Measurements from ENCODE around the gene POC1A.

POC1A gene

DNA sequence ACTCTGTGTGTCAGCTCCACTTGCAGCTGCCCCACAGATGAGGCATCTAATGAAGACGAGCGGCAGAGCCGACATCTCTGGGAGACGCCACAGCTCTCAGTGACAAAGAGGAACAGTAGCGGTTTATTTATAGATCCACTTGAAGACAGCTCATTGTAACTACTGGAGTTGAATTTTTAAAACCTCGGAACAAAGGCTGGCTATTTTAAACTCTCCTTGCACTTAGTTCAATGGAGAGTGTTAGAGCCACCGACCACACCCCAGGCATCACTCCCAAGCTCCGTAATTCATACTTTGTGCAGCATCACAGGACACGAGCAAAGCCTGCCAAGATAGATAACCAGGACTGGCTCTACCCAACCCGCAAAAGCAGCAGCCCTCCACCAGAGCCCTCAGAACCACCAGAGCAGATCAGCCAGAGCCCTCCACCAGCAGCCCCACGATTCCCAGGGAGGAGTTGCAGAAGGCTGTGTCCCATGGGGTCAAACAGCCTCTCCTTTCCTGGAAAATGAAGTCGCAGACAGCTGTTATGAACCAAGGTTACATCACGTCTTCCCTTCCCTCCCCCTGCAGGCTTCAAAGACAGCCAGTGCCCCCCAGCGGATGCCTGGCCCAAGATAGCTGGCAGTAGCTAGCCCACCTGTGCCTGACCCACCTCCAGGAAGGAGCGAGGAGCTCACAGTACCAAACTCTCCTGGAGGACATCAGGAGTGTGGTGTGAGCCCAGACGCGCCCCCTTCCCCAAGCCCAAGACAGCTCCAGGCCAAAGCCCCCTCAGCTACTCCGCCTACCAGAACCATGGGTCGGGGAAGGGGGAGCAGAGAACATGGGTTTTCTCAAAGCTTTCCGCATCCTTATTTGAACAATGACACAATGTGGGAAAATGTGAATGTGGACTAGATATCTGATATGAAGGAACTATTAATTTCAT is 45.7 kb downstream of the POC1A start:
- peak in 43 of 58 donors; percentile 26 to 84 (median 53) for DNase-seq

DNA sequence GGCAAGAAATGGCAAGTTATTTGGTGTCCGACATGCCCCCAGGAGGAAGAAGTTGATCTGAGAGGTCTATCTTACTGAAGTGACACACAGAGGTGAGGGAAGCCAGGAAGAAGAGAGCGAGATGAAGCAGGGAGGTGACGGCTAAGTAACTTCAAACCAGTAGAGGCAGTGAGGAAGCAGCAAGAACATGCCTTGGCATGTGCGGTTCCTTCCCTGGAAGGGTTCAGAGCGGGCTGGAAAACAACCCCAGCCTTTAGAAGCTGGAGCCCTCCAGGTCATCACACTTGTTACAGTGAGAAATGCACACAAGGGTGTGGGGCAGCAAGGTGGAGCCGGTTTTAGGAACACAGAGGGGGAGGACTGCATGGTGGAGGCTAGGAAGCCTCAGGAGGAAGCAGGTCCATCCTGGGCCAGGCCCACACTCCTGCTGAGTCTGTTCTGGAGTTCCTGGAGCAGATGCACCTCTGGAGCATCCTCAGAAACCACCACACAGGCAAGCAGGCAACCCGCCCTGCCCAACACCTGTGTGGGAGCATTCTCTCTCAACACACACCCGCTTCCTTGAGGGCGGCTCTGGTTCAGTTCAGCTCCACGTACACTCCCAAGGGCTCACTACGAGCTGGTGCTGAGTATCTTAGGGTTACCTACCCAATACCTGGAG is 47.1 kb downstream of the POC1A start:
- DNase-seq = peak in 2 of 58 donors; percentile 18 to 21

DNA sequence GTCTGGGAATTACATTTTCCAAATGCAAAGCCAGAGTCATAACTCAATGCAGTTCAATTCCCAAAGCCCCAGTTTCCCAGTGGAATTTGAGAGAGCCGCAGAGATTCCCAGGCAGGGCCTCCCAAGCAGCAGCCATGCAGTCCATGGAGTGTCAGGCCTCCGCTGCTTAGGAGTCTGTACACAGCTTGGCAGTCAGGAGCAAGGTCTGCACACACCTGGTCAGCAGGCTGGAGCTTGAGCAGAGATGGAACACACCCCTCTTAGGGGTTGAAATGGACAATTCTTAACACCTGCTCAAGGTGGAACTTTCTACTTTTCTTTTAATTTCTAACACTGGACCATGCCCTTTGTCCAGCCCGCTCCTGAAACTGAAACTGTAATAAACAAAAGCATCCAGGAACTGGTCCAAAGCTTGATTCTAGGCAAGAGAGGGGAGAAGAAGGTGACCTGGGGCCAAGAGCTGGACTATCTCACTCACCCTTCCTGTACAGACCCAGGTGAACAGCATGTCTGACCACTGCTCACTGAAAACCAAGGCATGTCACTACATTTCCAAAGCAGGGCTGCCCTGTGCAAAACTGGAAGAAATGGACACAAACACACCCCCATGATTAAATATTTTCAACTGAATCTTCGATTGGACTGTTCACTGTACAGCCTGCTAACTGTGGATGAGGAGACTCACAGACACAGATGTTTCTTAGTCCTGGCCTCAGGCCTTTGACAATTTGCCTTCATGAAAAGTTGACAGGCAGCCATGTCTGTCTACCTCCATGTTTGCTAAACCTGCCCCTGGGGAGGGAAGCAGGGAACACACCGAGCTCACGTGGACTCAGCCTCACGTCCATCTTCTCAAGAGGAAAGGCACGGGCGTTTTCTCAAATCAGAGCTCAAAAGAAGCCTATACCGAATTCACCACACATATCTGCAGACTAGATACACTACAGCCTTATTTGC is 49.3 kb downstream of the POC1A start:
- no peak for DNase-seq

DNA sequence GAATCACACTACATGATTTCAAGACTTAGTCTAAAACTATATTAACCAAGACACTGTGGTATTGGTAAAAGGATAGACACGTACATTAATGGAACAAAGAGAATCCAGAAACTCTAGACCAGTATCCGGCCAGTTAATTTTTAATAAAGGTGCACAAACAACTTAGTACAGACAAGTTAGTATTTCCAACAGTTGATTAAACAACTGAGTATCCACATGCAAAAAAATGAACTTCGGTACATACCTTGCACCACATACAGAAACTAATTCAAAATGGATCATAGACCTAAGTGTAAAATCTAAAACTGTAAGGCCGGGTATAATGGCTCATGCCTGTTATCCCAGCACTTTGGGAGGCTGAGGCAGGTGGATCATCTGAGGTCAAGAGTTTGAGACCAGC is 51.3 kb downstream of the POC1A start:
- no peak for DNase-seq

DNA sequence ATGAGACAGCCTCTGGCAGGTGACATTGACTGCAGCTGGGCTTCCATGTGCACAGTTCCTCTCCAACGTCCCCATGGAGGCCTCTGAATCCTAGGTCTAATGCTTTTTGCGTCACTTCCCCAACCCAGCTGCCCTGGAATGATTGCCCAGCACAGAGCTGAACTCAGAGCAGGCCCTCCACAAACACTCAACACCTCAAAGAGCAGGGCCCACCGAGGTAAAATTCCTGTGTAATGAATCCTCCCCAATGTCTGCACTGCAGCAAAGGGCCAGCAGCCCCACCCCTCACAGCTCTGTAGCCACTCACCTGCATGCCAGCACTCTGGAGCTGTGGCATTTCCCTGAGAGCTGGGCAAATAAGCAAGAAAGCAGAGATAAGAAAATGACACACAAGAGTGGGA is 55.2 kb downstream of the POC1A start:
- DNase-seq = no peak

DNA sequence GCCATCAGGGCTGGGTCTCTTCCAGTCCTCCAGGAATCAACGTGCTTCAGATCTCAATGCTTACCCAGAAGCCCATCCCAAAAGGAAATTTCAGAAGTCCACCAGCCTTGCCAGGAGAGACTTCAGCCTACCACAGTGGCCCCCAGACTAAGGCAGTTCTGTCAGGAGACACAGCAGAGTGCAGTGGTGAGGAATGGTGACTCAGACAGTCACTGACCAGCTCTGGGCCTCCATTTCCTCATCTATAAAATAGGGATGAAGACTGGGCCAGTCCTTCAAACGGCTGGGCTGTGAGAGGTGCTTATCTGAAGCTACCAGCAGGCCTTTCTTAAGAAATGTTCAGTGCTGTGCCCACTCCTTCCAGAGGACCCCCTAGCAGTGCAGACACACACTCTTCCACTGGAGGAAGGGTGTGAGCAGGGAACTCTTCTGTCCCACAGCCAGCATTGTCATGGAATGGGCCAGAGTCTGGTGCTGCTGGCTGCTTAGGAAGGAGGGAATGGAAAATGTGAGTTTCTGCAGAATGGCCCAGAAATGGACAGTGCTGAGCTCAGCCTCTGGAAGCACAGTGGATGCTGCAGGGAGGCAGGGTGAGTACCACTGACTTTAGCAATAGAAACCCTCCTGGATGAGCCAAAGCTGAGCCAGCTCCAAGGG is 56.2 kb downstream of the POC1A start:
- no peak for DNase-seq

DNA sequence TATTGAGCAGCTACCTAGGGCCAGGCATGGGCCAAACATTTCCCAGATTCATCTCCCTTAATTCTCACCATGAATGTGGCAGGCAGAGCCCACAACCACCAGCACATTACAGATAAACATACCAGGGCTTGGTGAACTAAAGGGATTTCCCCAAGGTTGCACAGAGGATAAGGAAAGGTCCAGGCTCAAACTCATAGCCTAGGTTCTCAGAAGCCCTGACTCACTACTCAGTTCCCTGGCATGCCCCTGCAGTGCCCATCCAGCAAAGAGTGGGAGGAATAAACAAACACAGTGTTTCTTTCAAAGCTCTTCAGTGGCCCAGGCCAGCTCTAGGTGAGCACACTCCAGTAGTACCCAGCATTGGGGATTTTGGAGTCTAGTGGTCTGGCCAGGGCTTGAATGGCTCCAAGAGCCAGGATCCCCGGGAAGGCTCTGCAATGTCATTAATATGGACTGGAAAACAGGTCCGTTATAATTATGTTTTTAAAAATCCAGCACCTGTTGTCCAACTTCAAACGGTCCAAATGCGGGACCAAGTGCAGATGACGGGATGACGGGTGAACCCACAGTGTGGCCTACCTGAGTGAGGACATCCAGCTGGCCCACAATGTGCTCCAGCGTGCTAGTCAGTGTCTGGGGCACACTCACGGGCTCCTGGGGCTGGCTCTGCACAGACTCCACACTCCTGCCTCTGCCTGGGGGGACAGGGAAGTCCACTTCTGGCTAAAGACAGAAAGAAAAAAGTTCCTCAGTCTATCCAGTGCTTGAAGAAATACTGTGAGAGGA is 58.0 kb downstream of the POC1A start:
- no peak for DNase-seq

DNA sequence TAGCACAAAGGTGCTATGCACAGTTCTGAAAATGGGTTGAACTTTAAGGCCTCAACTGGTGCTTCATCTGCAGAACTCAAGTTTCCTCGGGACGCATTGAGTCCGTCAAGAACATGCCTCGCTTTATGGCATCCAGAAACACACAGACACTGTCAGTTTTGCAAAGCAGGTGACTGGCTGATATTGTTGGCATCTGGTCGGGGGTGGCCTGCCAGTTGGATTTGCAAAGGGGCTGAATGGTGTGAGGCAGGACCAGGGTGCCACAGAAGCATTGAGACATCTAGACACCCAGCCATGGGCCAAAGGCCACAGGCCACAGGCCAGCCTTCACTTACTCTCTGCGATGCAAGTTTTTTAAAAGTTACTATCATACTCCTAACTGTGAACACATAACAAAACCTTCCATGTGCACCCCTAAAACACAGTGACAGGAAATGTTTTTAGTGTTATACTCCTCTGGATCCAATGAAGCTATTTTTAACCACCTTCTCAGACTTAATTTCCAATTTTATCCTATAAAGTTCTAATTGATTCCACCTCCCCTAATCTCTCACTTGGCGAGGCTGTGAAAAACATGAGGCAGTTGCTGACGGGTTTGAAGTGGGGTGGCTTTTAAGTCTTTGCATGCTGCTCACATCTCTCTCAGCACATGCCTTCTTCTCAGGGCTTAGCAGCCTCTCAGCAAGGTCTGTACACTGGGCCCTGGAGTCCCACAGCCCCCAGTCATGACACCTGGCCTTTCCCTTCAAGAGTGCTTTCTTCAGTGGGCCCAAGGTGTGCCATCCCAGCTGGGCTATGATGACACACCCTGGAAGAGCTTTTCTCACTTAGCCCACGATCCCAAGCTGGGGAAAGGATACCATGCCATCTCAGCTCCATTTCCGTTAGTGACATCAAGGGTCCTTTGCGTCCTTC is 59.4 kb downstream of the POC1A start:
- no peak for DNase-seq

DNA sequence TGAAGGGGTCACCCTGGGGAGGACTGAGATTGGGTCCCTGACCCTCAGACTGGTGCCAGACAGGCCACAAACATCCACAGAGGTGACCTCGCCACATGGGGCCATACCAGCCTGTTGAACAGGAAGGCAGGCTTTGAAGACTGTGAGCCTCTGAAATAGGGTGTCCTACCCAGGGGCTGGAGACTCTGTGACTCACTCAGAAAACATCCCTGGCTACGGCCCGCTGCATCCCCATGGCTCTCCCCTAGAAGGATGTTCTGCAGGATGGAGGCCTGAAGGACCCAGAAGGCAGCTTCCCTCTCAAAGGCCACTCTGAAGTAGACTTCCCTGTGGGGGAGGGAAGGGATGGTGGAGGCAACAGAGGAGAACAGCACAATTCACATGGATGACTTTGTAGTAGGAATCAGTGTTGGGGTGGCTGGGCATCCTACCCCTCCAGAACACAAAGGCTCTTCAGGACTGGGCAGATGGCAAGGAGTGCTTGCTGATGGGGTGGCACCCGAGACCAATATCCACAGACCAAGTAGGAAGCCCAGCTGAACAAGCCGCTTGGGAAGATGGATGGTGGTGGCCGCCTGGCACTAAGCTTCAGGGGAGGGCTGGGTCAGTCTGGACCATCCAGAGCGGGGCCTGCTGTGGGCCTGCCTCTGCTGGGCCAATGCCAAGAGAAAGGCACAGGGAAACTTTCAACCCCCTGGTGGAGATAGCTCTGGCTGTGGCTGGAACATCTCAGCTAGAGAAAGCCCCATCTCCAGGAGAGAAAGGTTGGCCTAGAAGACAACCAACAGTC is 60.3 kb downstream of the POC1A start:
- DNase-seq = no peak

DNA sequence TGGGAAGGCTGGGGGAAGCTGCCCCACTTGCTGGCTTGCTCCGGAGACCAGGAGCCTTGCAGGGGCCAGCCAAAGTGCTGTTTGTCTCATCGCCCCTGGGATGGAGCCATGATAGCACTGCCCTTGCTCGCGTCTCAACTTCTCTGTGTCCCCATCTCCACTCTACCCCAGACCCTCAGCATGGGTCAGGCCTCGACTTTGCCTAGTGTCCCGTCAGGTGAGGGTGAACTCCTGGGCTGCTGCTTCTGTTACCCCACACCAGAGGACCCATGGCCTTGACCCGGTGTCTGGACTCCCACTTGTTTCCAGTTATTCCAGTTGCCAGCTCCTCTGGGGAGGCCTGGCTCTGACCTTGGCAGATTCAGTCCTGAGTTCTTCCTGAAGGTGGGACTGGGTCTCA is 61.3 kb downstream of the POC1A start:
- no peak for DNase-seq

DNA sequence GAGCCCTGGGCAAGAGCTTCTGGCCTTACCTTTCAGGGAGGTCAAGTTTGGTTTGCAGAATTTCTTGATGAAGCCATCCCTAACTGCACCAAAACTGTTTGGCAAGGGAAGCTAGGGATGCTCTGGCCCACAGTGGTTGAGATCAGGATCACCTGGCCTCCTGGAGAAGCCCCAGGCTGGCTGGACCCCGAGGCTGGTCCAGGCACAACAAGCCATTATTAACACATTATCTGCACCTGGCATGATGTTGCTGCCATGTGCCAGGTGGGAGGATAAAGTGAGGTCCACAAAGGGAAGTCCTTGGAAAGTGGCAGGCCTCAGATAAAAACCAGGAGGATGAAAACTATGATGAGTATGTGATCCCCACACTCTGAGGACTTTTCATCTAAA is 62.0 kb downstream of the POC1A start:
- DNase-seq = no peak

DNA sequence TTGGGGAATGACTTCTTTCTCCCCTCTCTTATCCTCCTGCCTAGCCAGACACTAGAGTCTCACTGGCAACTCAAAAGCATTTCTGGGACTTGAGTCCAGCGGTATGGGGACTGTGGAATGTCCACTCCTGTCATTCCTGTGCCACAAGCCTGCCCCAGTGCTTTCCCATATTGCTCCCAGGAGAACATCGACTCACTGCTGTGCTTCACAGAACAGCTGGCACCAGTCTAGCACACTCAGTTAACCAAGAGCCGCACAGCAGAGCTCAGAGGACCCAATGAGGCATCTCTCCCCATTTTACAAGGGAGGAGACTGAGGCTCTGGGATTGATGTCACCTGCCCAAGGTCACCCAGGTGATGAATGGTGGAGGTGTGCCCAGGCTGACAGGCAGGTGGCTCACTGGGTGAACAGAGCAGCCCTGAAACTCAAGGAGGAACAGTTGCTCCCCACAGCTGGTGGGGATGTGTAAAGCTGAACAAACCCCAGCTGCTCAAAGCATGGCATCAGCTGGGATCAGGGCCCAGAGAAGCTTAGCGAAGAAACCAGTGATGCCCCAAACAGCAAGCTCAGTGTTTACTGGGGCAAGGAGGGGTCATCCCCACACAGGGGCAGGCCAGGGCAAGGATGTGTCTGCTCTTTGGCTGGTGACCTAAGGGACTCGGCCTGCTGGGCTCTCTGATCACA is 62.5 kb downstream of the POC1A start:
- DNase-seq = peak in 27 of 58 donors; percentile 12 to 68 (median 47)

DNA sequence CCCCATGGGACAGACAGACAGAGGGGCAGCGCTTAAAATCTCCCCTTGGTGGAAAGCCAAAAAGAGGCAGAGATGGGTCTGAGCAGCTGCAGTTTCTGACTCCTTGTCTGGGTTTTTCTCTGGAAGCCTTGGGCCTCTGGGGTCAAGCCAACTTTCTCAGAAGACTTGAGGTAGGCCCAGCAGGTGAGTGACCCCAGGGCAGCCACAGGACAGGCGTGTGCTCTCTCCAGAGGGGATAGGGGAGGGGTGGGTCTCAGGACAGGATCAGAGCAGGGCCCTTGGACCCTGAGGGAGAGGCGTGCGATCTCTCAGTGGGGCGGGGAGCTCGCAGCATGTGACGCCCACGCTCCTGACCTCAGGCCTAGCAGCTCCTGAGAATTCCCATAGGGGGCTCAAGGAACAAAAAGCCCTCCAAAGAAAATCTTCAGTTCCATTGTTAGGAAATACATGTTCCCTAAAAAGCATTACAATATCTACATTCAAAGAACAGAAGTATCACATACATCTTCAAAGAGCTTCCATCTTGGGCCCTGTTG is 63.2 kb downstream of the POC1A start:
- no peak for DNase-seq

DNA sequence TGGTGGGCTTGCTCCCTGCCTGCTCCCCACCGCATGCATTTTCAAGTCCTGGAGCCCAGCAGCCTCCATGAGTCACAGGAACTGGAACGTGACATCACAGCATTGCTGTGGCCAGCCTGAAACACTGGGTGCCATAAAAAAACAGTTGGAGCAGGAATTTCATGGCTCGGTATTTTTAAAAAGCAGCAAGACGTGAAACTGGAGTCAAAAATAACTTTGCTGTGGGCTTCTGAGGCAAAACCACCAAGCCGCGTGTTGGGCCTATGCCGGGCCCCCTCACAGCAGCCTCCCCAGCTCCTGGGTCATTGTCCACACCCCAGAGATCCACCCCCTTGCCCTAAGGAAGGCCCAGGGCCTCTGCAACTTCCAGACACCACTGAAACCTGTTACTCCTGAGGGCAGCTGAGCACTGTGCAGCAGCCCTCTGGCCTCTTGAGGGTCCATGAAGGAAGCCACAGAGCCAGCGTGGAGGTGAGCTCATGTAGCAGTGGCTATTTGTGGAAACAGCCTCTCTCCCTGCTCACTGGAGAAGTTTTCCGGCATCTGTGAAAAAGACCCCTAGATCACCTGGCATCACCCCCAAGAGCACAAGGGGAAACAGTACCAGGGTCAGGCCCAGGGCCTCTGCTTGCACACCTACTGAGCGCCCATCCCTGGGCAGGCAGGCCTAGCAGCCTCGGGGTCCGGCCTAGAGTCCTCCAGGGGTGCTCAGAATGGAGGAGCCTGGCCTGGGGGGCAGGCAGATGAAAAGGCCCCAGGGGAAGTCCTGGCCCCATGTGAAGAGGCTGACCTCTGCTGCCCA is 63.9 kb downstream of the POC1A start:
- DNase-seq = peak in 12 of 58 donors; percentile 18 to 55 (median 26)

DNA sequence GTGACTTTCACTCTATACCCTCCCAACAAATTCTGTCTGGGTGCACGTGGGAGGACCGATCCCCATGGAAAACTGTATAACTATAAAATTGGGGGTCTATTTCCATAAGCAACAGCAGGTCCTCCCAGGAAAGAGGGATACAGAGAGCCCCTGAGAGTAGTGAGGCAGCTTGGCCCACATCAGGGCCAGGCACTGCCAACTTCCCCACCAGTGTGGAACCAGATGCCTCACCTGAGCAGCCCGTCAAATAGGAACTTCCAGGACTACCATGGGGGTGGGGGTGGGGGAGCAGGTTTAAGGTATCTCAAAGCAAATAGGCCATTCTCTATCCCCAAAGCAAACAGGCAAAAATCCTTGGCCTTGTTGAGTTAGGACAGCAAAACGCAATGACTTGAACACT is 64.5 kb downstream of the POC1A start:
- no peak for DNase-seq

Data from anterior cingulate cortex (tissue), 58 donors.